Measurements from ENCODE around the gene POU6F1. TPM values are rescaled to one million over a fixed set of nuclear protein-coding genes. Genes with fewer than 3 reads are reported as not detected.

Gene POU6F1
- total RNA-seq, 2 experiments from 2014 or later, result 2.6 to 5.5 TPM

- Histone ChIP-seq H3K9me3 (ENCODE audit: low read length) (no peaks in the 10 kb centered on the region), H3K79me2 (ENCODE audit: insufficient read depth, low read depth, low read length) (no peaks in the 10 kb centered on the region), H3K27ac (ENCODE audit: low read depth, low read length, poor library complexity, severe bottlenecking) (no peak overlapping the region), H3K4me2 (ENCODE audit: low read length) (no peak overlapping the region), H3K9me2 (ENCODE audit: insufficient read depth, low read length) (no peaks in the 10 kb centered on the region), H3K4me1 (ENCODE audit: insufficient read depth, low read length, poor library complexity, severe bottlenecking) (no peaks in the 10 kb centered on the region), H3K4me3 (ENCODE audit: low read depth, low read length, poor library complexity, severe bottlenecking) (no peak overlapping the region), H2AFZ (ENCODE audit: low read length) (no peak overlapping the region), H4K20me1 (ENCODE audit: insufficient read depth, low read length) (no peaks in the 10 kb centered on the region), H3K36me3 (ENCODE audit: insufficient read depth, low read length) (no peaks in the 10 kb centered on the region)
- intact Hi-C loops (cut with micrococcal nuclease; ENCODE audit: unreplicated experiment), result no loop called here
- DNase-seq (ENCODE audit: low spot score), result no peak
- TF ChIP-seq EZH2phosphoT487 (IDR thresholded peaks at IDR 0.05; ENCODE audit: borderline replicate concordance, low read depth, low read length) (no peak), CTCF (conservative IDR thresholded peaks at IDR 0.05; ENCODE audit: low read length) (no peak)
- CTCF ChIA-PET (ENCODE audit: unreplicated experiment), result no interaction called here
- no TSS peak for BruUV-seq (replicated peaks)
- POLR2A ChIA-PET, result interaction anchor here (0.6 kb wide), 2 partner anchors 90 to 724 kb away, joined by 4 to 5 read pairs; no protein-coding TSS in a partner anchor
Observed at GRCh38 chr12:51156245-51156765, 61.6 kb downstream of the POU6F1 start.

GRCh38 chr12:51152953-51153352 is 64.9 kb downstream of the POU6F1 start:
- DNase-seq (ENCODE audit: low spot score), result no peak
- ChIA-PET CTCF (ENCODE audit: unreplicated experiment) (no interaction called here), POLR2A (no interaction called here)
- H2AFZ ChIP-seq (ENCODE audit: low read length), result no peak overlapping the region
- H3K4me3 ChIP-seq (ENCODE audit: low read depth, low read length, poor library complexity, severe bottlenecking), result no peak overlapping the region
- H3K4me1 ChIP-seq (ENCODE audit: insufficient read depth, low read length, poor library complexity, severe bottlenecking), result no peaks in the 10 kb centered on the region
- H3K79me2 ChIP-seq (ENCODE audit: insufficient read depth, low read depth, low read length), result no peaks in the 10 kb centered on the region
- H3K9me3 ChIP-seq (ENCODE audit: low read length), result no peaks in the 10 kb centered on the region
- H3K27ac ChIP-seq (ENCODE audit: low read depth, low read length, poor library complexity, severe bottlenecking), result no peak overlapping the region
- H3K9me2 ChIP-seq (ENCODE audit: insufficient read depth, low read length), result no peaks in the 10 kb centered on the region
- H3K36me3 ChIP-seq (ENCODE audit: insufficient read depth, low read length), result no peaks in the 10 kb centered on the region
- TF ChIP-seq EZH2phosphoT487 (IDR thresholded peaks at IDR 0.05; ENCODE audit: borderline replicate concordance, low read depth, low read length), result no peak
- no peak for TF ChIP-seq CTCF (conservative IDR thresholded peaks at IDR 0.05; ENCODE audit: low read length)
- BruUV-seq (replicated peaks), result no TSS peak
- H4K20me1 ChIP-seq (ENCODE audit: insufficient read depth, low read length), result no peaks in the 10 kb centered on the region
- H3K4me2 ChIP-seq (ENCODE audit: low read length), result no peak overlapping the region
- intact Hi-C loops (cut with micrococcal nuclease; ENCODE audit: unreplicated experiment), result no loop called here

GRCh38 chr12:51150777-51151176 is 67.1 kb downstream of the POU6F1 start:
- H2AFZ ChIP-seq (ENCODE audit: low read length), result no peak overlapping the region
- ChIA-PET POLR2A (no interaction called here), CTCF (ENCODE audit: unreplicated experiment) (no interaction called here)
- TF ChIP-seq CTCF (conservative IDR thresholded peaks at IDR 0.05; ENCODE audit: low read length), result no peak
- no peak for TF ChIP-seq EZH2phosphoT487 (IDR thresholded peaks at IDR 0.05; ENCODE audit: borderline replicate concordance, low read depth, low read length)
- no peak overlapping the region for H3K4me3 ChIP-seq (ENCODE audit: low read depth, low read length, poor library complexity, severe bottlenecking)
- H3K36me3 ChIP-seq (ENCODE audit: insufficient read depth, low read length), result no peaks in the 10 kb centered on the region
- H3K9me2 ChIP-seq (ENCODE audit: insufficient read depth, low read length), result no peaks in the 10 kb centered on the region
- H3K9me3 ChIP-seq (ENCODE audit: low read length), result no peaks in the 10 kb centered on the region
- BruUV-seq (replicated peaks), result no TSS peak
- DNase-seq (ENCODE audit: low spot score), result no peak
- no peak overlapping the region for H3K4me2 ChIP-seq (ENCODE audit: low read length)
- intact Hi-C loops (cut with micrococcal nuclease; ENCODE audit: unreplicated experiment), result no loop called here
- no peaks in the 10 kb centered on the region for H4K20me1 ChIP-seq (ENCODE audit: insufficient read depth, low read length)
- H3K79me2 ChIP-seq (ENCODE audit: insufficient read depth, low read depth, low read length), result no peaks in the 10 kb centered on the region
- H3K27ac ChIP-seq (ENCODE audit: low read depth, low read length, poor library complexity, severe bottlenecking), result no peak overlapping the region
- H3K4me1 ChIP-seq (ENCODE audit: insufficient read depth, low read length, poor library complexity, severe bottlenecking), result no peaks in the 10 kb centered on the region
